SHP77 treated with DMSO at 0.1 percent for 48 hours (cell line): ENCODE measurements around the gene CBS.
"Not testable (repeated sequence)": the region's sequence is repeated elsewhere in the genome, so short reads cannot be mapped to it uniquely, and the experiment has no call there.

ENCODE experiments used
- DNase-seq: peaks from one replicate; lab custom pipeline; 2025; lab: John Stamatoyannopoulos, UW

The CBS gene

DNA sequence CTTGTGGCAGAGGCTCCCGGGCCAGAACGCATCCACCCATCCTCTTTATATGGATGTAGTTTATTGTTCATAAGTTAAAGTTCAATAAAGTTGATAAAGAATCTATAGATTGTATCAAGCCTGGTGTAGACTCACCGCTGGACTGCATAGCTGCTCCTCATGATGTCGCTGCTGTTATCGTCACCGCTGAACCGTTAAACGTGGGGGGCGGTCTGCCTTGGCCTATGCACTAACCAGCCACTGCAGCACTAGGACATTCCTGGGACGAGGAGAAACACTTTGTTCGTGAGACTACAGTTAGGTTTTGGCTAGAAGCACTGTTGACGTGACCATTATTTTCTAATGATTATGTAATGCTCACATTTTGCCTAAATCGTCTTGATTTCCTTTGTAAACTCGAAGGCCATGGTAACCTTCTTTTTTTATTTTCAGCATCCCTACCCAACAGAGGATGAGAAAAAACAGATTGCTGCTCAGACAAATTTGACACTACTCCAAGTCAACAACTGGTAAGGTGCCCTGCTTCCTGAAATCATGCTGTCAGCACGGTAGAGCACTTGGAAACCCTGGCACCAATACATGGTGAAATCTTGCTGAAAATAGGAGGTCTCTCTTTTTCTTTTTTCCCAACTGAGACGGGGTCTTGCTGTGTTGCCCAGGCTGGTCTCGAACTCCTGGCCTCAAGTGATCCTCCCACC lies 51.0 kb downstream of the CBS start:
- DNase-seq = no peak

DNA sequence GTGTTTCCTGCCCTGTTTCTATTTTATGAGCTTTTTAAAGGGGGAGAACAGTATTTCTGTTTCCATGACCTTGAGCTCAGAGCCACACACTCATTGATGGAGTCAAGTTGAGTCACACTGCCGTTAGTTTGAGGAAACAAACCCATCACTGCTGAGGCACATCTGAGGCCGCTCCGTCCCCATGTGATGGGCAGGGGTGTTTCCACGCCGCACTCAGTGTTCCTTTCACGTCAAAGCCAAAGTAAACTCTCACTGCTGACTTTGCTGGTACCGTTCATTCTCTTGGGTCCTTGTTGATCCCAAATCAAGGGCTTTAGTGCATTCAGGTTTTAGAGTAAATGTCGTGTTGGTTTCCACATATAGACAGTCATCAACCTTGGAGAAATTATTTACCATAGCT lies 52.5 kb downstream of the CBS start:
- no peak for DNase-seq

GRCh38 chr21:43021756-43022600 lies 53.7 kb downstream of the CBS start:
- no peak for DNase-seq

DNA sequence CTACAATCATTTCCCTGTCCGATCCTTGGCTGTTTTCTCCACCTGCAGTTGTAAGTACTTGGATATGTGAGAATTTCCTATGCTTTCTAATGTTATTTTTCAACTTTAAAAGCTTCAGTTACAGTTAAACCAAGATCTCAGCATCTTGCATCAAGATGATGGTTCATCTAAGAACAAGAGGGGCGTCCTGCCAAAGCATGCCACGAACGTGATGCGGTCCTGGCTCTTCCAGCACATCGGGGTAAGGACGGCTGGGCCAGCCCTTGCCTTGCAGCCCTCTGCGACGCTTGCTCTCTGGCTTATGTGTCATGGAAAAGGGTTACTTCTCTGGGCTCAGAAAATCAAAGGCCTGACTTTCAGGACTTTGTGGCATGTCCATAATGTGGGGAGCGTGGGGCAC lies 54.4 kb downstream of the CBS start:
- DNase-seq = no peak

- DNase-seq = no peak
Observed at GRCh38 chr21:43020771-43021170, 54.9 kb downstream of the CBS start.

DNA sequence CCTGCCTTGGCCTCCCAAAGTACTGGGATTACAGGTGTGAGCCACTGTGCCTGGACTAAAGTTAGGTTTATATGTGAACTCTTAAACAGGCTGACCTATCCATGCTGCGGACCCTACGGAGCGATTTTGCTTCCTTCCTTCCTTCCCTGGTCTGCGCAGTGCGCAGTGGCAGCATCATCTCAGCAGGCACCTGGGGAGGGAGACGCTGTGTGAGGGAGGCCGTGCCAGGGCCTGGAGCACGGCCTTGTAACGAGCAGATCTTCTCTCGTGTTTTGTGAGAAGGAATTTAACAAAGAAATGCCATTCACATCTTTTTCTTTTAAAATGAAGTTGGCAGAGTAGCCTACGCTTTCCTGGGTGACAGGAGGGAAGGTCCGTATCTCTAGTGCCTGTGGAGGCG lies 55.5 kb downstream of the CBS start:
- no peak for DNase-seq

- DNase-seq = no peak
Observed at GRCh38 chr21:43018519-43018918, 57.1 kb downstream of the CBS start.

DNA sequence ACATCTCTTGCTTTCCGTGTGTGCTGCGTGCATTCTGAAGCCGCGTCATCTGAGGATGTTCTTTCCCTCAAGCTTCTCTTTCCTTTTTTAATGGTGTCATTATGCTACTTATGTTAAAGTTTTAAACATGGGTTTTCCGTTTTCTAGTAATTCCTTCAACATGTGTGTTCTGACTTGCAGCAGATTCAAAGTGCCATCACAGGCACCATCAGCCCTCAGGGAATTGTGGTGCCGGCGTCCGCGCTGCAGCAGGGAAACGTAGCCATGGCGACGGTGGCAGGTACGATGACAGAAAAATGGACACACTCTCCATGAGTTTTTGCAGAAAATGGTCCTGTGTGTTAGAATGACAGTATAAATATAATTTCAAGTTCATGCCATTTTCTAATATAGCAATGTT lies 58.9 kb downstream of the CBS start:
- no peak for DNase-seq

- no peak for DNase-seq
Observed at GRCh38 chr21:43015906-43016540, 59.6 kb downstream of the CBS start.

- no peak for DNase-seq
Observed at GRCh38 chr21:43012596-43012995, 63.0 kb downstream of the CBS start.

DNA sequence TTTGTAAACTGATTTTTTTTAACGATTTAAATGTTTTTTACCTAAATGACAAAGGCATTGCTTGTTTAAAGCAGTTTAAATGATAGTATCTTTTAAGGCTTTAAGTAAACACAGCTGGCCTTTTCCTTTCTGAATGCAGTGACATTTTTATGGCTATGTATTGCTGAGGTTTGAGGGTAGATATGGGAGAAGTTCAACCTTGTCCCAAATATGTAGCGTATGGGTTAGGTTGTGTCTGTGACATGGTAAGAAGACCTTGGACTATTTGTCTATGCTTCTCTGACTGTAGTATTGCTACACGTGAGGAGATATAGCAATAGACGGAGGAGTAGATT lies 68.8 kb downstream of the CBS start:
- peak; percentile 24 for DNase-seq

DNA sequence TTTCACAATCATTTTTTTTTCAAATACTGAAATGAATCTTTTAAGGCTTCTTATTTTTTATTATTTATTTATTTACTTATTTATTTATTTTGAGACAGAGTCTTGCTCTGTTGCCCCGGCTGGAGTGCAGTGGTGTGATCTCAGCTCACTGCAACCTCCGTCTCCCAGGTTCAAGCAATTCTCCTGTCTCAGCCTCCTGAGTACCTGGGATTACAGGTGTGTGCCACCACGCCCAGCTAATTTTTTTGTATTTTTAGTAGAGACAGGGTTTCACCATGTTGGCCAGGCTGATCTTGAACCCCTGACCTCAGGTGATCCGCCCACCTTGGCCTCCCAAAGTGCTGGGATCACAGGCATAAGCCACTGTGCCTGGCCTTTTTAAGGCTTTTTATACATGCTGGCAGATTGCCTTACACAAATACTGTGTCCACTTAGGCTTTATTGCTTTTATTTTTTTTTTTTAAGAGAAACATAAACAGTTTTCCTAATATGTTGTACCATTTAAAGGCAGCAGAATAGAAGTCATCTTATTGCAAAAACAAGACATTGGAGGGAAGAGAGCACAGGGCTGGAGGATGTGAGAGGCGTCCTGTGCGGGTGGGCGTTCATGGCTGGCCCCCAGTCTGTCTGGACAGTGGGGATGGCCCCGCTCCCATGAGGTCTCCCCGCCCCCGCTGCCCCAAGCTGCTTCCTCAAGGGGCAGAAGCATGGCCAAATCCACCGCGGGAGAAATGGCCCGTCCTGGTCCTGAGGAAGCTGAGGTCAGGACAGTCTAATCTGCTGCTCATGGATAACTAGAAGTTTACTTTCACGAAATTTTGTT lies 69.4 kb downstream of the CBS start:
- not testable (repeated sequence) for DNase-seq

- peak; percentile 56 for DNase-seq
Observed at GRCh38 chr21:43005635-43006034, 70.0 kb downstream of the CBS start.

DNA sequence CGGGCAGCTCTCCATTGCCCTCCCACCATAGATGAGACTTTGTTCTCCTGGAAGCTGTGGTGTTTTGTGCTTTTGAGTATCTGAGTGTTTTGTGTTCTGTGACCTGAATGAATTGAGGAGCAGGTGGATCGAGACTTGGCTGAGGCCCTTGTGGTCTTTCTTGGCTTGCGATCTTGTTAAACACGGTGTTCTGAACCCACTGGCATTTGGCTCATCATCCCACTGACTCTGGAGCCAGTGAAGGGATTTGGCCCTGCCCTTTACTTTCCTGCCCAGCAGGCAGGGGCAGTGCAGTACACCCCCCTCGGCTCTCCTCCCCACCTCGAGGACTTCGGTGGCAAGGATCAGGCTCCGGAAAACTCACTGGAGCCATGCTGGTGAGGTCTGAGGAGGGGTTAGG lies 70.7 kb downstream of the CBS start:
- no peak for DNase-seq
